Mesendoderm (in vitro differentiated cells): ENCODE measurements around the gene LETM1.

Experiments used
- DNase-seq: peaks from one replicate; pipeline ENCODE4 v3.0.0; 2013
- H2AK5ac ChIP-seq: 2 replicates; pipeline ENCODE4 v1.6.1; 2013; ENCODE audit warnings: low read length, inconsistent platforms
- H2BK120ac ChIP-seq: 2 replicates; pipeline ENCODE4 v1.6.1; 2013; ENCODE audit warnings: low read depth, mild to moderate bottlenecking, low read length, moderate library complexity, mixed read lengths
- H2BK15ac ChIP-seq: replicated peaks from 2 replicates; pipeline ENCODE4 v1.6.1; 2013; ENCODE audit warnings: low read depth, mild to moderate bottlenecking, moderate library complexity
- H2BK5ac ChIP-seq: 2 replicates; pipeline ENCODE4 v1.6.1; 2013; ENCODE audit warnings: low read length, inconsistent platforms
- H3K18ac ChIP-seq: 2 replicates; pipeline ENCODE4 v1.6.1; 2013; ENCODE audit warnings: mild to moderate bottlenecking, low read length, mixed read lengths
- H3K23ac ChIP-seq: one replicate; pipeline ENCODE4 v1.6.1; 2013; ENCODE audit warnings: low read length
- H3K27ac ChIP-seq: 2 replicates; pipeline ENCODE4 v1.5.1; 2013; ENCODE audit warnings: low read depth, mild to moderate bottlenecking, inconsistent platforms, low read length, moderate library complexity
- H3K27me3 ChIP-seq: 2 replicates; pipeline ENCODE4 v1.6.1; 2013; ENCODE audit warnings: low read length, control low read depth, mild to moderate bottlenecking, inconsistent platforms; ENCODE audit not compliant: insufficient read depth, poor library complexity
- H3K36me3 ChIP-seq: 2 replicates; pipeline ENCODE4 v1.6.1; 2013; ENCODE audit warnings: low read length, inconsistent platforms; ENCODE audit not compliant: control insufficient read depth, insufficient read depth
- H3K4ac ChIP-seq: one replicate; pipeline ENCODE4 v1.6.1; 2013; ENCODE audit warnings: low read depth, mild to moderate bottlenecking, low read length, moderate library complexity
- H3K4me1 ChIP-seq: 2 replicates; pipeline ENCODE4 v1.6.1; 2013; ENCODE audit warnings: low read depth, low read length, inconsistent platforms; ENCODE audit not compliant: control insufficient read depth
- H3K4me2 ChIP-seq: 2 replicates; pipeline ENCODE4 v1.6.1; 2013; ENCODE audit warnings: low read length
- H3K4me3 ChIP-seq: 2 replicates; pipeline ENCODE4 v1.5.1; 2013; ENCODE audit warnings: mild to moderate bottlenecking, low read length
- H3K56ac ChIP-seq: one replicate; pipeline ENCODE4 v1.6.1; 2013; ENCODE audit warnings: low read length
- H3K79me1 ChIP-seq: 2 replicates; pipeline ENCODE4 v1.6.1; 2013; ENCODE audit warnings: low read length, inconsistent platforms
- H3K79me2 ChIP-seq: 2 replicates; pipeline ENCODE4 v1.6.1; 2013; ENCODE audit warnings: mild to moderate bottlenecking, low read length; ENCODE audit not compliant: control insufficient read depth, insufficient read depth
- H3K9ac ChIP-seq: 2 replicates; pipeline ENCODE4 v1.6.1; 2013; ENCODE audit warnings: low read length, inconsistent platforms
- H4K5ac ChIP-seq: one replicate; pipeline ENCODE4 v1.6.1; 2013; ENCODE audit warnings: low read length
- H4K8ac ChIP-seq: one replicate; pipeline ENCODE4 v1.6.1; 2013; ENCODE audit warnings: low read depth, mild to moderate bottlenecking, control low read depth, low read length, moderate library complexity
- WGBS: extraction: QIAGEN DNeasy Blood & Tissue Kit; methylation state at CpG from one replicate; pipeline ENCODE4 v1.1.7; 2013; ENCODE audit warnings: low lambda C conversion rate, missing lambda C conversion rate; ENCODE audit not compliant: insufficient coverage; ENCODE audit errors: extremely low coverage; 5-methylcytosine and 5-hydroxymethylcytosine counted together

The LETM1 gene

DNA sequence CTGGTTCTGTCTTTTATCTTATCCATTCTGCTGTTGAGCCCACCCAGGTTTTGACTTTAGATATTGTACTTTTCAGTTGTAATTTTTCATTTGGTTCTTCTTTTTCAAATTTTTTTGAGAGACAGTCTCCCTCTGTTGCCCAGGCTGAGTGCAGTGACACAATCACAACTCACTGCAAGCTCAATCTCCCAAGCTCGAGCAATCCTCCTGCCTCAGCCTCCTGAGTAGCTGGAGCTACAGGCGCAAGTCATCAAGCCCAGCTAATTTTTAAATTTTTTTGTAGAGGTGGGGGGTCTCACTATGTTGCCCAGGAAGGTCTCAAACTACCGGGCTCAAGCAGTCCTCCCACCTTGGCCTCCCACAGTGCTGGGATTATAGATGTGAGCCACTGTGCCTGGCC, 25.7 kb downstream of the LETM1 start:
- no peaks in the 10 kb centered on the region for H3K27me3 ChIP-seq
- H2AK5ac ChIP-seq, result no peak overlapping the region
- no peaks in the 10 kb centered on the region for H3K4me1 ChIP-seq
- peaks cover 5% of the 10 kb centered on the region for H3K36me3 ChIP-seq
- H4K8ac ChIP-seq, result no peak overlapping the region
- no CpG with 5 or more reads among the region's 3 CpGs for WGBS
- H3K9ac ChIP-seq, result no peak overlapping the region
- no peak overlapping the region for H2BK120ac ChIP-seq
- H3K4me3 ChIP-seq, result no peak overlapping the region
- H2BK5ac ChIP-seq, result no peak overlapping the region
- no peak overlapping the region for H3K4ac ChIP-seq
- H3K79me1 ChIP-seq, result no peaks in the 10 kb centered on the region
- H3K18ac ChIP-seq, result no peak overlapping the region
- H2BK15ac ChIP-seq, result no peak overlapping the region
- H4K5ac ChIP-seq, result no peak overlapping the region
- H3K23ac ChIP-seq, result no peak overlapping the region
- no peak overlapping the region for H3K27ac ChIP-seq
- no peak overlapping the region for H3K56ac ChIP-seq
- no peak overlapping the region for H3K4me2 ChIP-seq
- no peaks in the 10 kb centered on the region for H3K79me2 ChIP-seq
- DNase-seq, result no peak

GRCh38 chr4:1826531-1827350, 29.2 kb downstream of the LETM1 start:
- no peaks in the 10 kb centered on the region for H3K79me1 ChIP-seq
- no peak overlapping the region for H3K4me3 ChIP-seq
- no peak overlapping the region for H3K4ac ChIP-seq
- H3K56ac ChIP-seq, result no peak overlapping the region
- H3K4me2 ChIP-seq, result no peak overlapping the region
- H3K79me2 ChIP-seq, result no peaks in the 10 kb centered on the region
- no peak overlapping the region for H2BK15ac ChIP-seq
- H3K27ac ChIP-seq, result no peak overlapping the region
- DNase-seq, result no peak
- no peak overlapping the region for H2BK5ac ChIP-seq
- peaks cover 10% of the 10 kb centered on the region for H3K36me3 ChIP-seq
- H4K5ac ChIP-seq, result no peak overlapping the region
- H3K18ac ChIP-seq, result no peak overlapping the region
- WGBS, result no CpG with 5 or more reads among the region's 30 CpGs
- no peak overlapping the region for H2BK120ac ChIP-seq
- no peak overlapping the region for H4K8ac ChIP-seq
- H3K27me3 ChIP-seq, result no peaks in the 10 kb centered on the region
- no peak overlapping the region for H3K9ac ChIP-seq
- H3K23ac ChIP-seq, result no peak overlapping the region
- no peaks in the 10 kb centered on the region for H3K4me1 ChIP-seq
- no peak overlapping the region for H2AK5ac ChIP-seq

- Histone ChIP-seq H3K4ac (no peak overlapping the region), H3K18ac (no peak overlapping the region), H2BK120ac (no peak overlapping the region), H3K36me3 (peaks cover 6% of the 10 kb centered on the region), H3K4me3 (no peak overlapping the region), H3K79me1 (no peaks in the 10 kb centered on the region), H3K4me1 (no peaks in the 10 kb centered on the region), H3K27ac (no peak overlapping the region), H3K27me3 (no peaks in the 10 kb centered on the region), H4K8ac (no peak overlapping the region), H2BK15ac (no peak overlapping the region), H4K5ac (no peak overlapping the region), H2BK5ac (no peak overlapping the region), H3K9ac (no peak overlapping the region), H3K56ac (no peak overlapping the region), H3K23ac (no peak overlapping the region), H3K79me2 (no peaks in the 10 kb centered on the region), H3K4me2 (no peak overlapping the region), H2AK5ac (no peak overlapping the region)
- DNase-seq, result no peak
- WGBS, result no CpG with 5 or more reads among the region's 19 CpGs
These were observed 30.6 kb downstream of the LETM1 start for GRCh38 chr4:1825326-1825725.

- no peak overlapping the region for H3K23ac ChIP-seq
- no peak overlapping the region for H3K4ac ChIP-seq
- no peaks in the 10 kb centered on the region for H3K27me3 ChIP-seq
- H3K36me3 ChIP-seq, result peaks cover 6% of the 10 kb centered on the region
- WGBS, result no CpG with 5 or more reads among the region's 11 CpGs
- H3K18ac ChIP-seq, result no peak overlapping the region
- no peak overlapping the region for H3K56ac ChIP-seq
- H2BK120ac ChIP-seq, result no peak overlapping the region
- no peaks in the 10 kb centered on the region for H3K79me1 ChIP-seq
- H2AK5ac ChIP-seq, result no peak overlapping the region
- no peaks in the 10 kb centered on the region for H3K4me1 ChIP-seq
- H3K27ac ChIP-seq, result no peak overlapping the region
- H3K79me2 ChIP-seq, result no peaks in the 10 kb centered on the region
- no peak overlapping the region for H4K5ac ChIP-seq
- H2BK5ac ChIP-seq, result no peak overlapping the region
- no peak for DNase-seq
- no peak overlapping the region for H2BK15ac ChIP-seq
- H3K4me2 ChIP-seq, result no peak overlapping the region
- no peak overlapping the region for H3K4me3 ChIP-seq
- H3K9ac ChIP-seq, result no peak overlapping the region
- H4K8ac ChIP-seq, result no peak overlapping the region
These were observed 31.2 kb downstream of the LETM1 start for GRCh38 chr4:1824746-1825145.

DNA sequence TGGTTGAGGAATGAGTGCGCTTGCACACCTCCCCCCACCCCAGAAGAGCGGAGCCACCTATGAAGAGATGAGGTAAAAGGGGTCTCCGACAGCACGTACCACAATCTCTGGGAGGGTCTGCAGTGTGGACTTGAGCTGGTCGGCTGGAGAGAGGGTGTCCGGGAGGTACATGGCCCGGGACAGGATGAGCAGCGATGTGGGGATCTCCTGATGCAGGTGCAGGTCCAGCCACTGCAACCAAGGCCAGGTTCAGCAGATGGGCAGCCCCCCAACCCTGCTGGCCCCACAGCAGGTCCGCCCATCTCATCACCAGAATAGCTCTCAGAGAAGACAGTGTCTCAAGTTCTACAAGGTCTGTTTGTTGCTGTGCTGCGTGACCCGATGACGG, 32.4 kb downstream of the LETM1 start:
- Histone ChIP-seq H2BK5ac (no peak overlapping the region), H4K8ac (no peak overlapping the region), H3K4me1 (no peaks in the 10 kb centered on the region), H3K18ac (no peak overlapping the region), H2BK120ac (no peak overlapping the region), H3K56ac (no peak overlapping the region), H3K27ac (no peak overlapping the region), H3K36me3 (peaks cover 10% of the 10 kb centered on the region), H3K4me2 (no peak overlapping the region), H3K79me2 (no peaks in the 10 kb centered on the region), H3K27me3 (no peaks in the 10 kb centered on the region), H3K23ac (no peak overlapping the region), H2AK5ac (no peak overlapping the region), H2BK15ac (no peak overlapping the region), H3K4ac (no peak overlapping the region), H3K79me1 (no peaks in the 10 kb centered on the region), H4K5ac (no peak overlapping the region), H3K9ac (no peak overlapping the region), H3K4me3 (no peak overlapping the region)
- no peak for DNase-seq
- no CpG with 5 or more reads among the region's 12 CpGs for WGBS
